HG03571 (cell line): ENCODE data around the gene CLRN1.

ENCODE experiments used
- ATAC-seq: cut with Tn5 transposase; IDR thresholded peaks from one replicate; pipeline ENCODE4 v1.9.1; 2021; ENCODE audit not compliant: unreplicated experiment

CLRN1 gene

GRCh38 chr3:150978566-150979148 is 6.1 kb upstream of the CLRN1 start:
- no peak for ATAC-seq

- no peak for ATAC-seq
Observed at GRCh38 chr3:150975992-150976368, 3.5 kb upstream of the CLRN1 start.

- ATAC-seq, result no peak
Observed at GRCh38 chr3:150975086-150975991, 2.8 kb upstream of the CLRN1 start.

- ATAC-seq, result no peak
Observed at GRCh38 chr3:150970665-150971324, 1.7 kb downstream of the CLRN1 start.

- no peak for ATAC-seq
Observed at GRCh38 chr3:150968341-150969035, 4.0 kb downstream of the CLRN1 start.

GRCh38 chr3:150965436-150965835 is 7.1 kb downstream of the CLRN1 start:
- ATAC-seq, result no peak

GRCh38 chr3:150961949-150962348 is 10.6 kb downstream of the CLRN1 start:
- no peak for ATAC-seq

- ATAC-seq, result no peak
Observed at GRCh38 chr3:150960708-150961684, 11.5 kb downstream of the CLRN1 start.

GRCh38 chr3:150958683-150959082 is 13.8 kb downstream of the CLRN1 start:
- ATAC-seq, result no peak

GRCh38 chr3:150956376-150956775 is 16.2 kb downstream of the CLRN1 start:
- ATAC-seq, result no peak

GRCh38 chr3:150951923-150952322 is 20.6 kb downstream of the CLRN1 start:
- no peak for ATAC-seq

GRCh38 chr3:150945226-150946032 is 27.1 kb downstream of the CLRN1 start:
- ATAC-seq, result no peak

- no peak for ATAC-seq
Observed at GRCh38 chr3:150942221-150942620, 30.3 kb downstream of the CLRN1 start.

GRCh38 chr3:150936693-150937092 is 35.8 kb downstream of the CLRN1 start:
- ATAC-seq, result peak; percentile 72

- no peak for ATAC-seq
Observed at GRCh38 chr3:150933473-150933995, 39.0 kb downstream of the CLRN1 start.

- ATAC-seq, result no peak
Observed at GRCh38 chr3:150931745-150932144, 40.8 kb downstream of the CLRN1 start.

GRCh38 chr3:150930839-150931238 is 41.7 kb downstream of the CLRN1 start:
- no peak for ATAC-seq

GRCh38 chr3:150928234-150928633 is 44.3 kb downstream of the CLRN1 start:
- ATAC-seq, result no peak

- no peak for ATAC-seq
Observed at GRCh38 chr3:150926328-150926727, 46.2 kb downstream of the CLRN1 start.
